PC-3 (cell line): ENCODE data around the gene CLEC16A.

Experiments used
- EZH2 ChIP-seq: fragments of 300-600 bp; sonication (generic); IDR thresholded peaks from one replicate; pipeline ENCODE4 v1.6.1; 2017; ENCODE audit warnings: antibody characterized with exemption, mild to moderate bottlenecking, low read length; ENCODE audit not compliant: unreplicated experiment
- EZH2phosphoT487 ChIP-seq: fragments of 300-600 bp; sonication (generic); IDR thresholded peaks from 2 replicates; pipeline ENCODE4 v1.6.1; 2018; ENCODE audit warnings: mild to moderate bottlenecking, antibody characterized with exemption, low read length, borderline replicate concordance
- TF ChIP-seq, protein P1 (sequence below): fragments of 300-600 bp; sonication (generic); conservative IDR thresholded peaks from 2 replicates; pipeline ENCODE4 v1.5.1; 2017; ENCODE audit warnings: antibody characterized with exemption, low read depth, mild to moderate bottlenecking, low read length

DNA sequence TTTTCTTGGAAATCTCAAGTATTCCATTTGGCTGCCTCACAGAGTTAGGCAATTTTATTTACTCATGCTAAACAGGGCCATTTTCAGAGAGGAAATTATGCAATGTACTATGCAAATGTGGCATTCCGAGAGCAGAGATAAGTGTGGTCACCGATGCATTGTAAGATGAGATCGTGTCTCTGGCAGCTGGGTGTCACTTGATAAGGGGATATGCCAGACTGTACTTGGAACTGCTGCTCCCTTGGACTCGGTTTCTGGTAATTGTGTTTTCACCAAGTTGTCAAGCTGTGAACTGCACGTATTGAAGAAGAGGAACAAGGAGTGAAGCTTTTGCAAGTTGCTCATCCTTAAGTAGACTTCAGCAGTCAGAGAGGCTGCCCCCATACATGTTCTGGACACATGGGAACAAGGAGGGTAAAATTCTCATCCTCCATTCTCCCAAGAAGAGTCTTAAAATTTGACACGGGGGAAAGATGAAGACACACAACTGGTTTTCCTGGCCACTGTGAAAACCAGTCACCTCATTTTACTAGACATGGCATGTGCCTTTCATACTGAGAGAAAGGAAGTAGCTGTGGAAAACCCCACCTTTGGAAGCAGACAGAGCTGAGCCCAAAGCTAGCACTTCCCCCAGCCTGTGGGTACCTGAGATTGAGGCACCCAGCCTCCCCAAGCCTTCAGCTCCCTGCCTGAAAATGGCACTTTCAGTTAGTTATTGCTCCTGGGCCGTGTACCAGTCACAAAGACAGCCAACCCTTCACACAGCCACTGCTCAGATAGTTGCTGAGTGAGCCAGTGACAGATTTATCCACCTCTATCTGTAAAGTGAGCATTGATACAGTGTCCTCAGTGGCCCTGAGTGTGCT, 160.9 kb downstream of the CLEC16A start:
- TF ChIP-seq, protein P1, sequence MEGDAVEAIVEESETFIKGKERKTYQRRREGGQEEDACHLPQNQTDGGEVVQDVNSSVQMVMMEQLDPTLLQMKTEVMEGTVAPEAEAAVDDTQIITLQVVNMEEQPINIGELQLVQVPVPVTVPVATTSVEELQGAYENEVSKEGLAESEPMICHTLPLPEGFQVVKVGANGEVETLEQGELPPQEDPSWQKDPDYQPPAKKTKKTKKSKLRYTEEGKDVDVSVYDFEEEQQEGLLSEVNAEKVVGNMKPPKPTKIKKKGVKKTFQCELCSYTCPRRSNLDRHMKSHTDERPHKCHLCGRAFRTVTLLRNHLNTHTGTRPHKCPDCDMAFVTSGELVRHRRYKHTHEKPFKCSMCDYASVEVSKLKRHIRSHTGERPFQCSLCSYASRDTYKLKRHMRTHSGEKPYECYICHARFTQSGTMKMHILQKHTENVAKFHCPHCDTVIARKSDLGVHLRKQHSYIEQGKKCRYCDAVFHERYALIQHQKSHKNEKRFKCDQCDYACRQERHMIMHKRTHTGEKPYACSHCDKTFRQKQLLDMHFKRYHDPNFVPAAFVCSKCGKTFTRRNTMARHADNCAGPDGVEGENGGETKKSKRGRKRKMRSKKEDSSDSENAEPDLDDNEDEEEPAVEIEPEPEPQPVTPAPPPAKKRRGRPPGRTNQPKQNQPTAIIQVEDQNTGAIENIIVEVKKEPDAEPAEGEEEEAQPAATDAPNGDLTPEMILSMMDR, result no peak
- TF ChIP-seq EZH2 (no peak), EZH2phosphoT487 (no peak)
